Cortex of kidney (tissue), 1 donor: ENCODE measurements around the gene ADAMTSL1.

ENCODE experiments used
- DNase-seq: peaks from one replicate; lab custom pipeline; 2025; lab: John Stamatoyannopoulos, UW

The ADAMTSL1 gene

GRCh38 chr9:18665947-18666346 lies 192.0 kb downstream of the ADAMTSL1 start:
- DNase-seq, result no peak

DNA sequence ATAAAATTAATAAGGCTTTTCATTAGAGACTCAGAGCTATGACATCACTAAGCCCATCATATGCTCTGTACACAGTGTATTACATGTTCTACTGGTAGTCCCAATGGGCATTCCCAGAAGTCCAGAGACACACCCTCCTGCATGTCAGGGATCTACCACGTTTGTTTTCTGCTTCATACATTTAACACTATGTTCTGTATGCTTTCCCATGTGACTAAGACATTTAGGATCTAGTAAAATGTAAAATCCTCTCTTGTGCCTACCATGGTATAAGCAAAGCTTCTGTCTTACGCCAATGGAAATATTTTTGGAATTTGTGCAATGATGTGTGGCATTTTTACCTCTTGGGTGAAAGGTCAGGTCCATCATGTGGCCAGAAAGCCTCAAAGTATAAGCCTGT lies 192.4 kb downstream of the ADAMTSL1 start:
- DNase-seq, result no peak

- DNase-seq, result no peak
Observed at GRCh38 chr9:18666986-18667772, 193.2 kb downstream of the ADAMTSL1 start.

DNA sequence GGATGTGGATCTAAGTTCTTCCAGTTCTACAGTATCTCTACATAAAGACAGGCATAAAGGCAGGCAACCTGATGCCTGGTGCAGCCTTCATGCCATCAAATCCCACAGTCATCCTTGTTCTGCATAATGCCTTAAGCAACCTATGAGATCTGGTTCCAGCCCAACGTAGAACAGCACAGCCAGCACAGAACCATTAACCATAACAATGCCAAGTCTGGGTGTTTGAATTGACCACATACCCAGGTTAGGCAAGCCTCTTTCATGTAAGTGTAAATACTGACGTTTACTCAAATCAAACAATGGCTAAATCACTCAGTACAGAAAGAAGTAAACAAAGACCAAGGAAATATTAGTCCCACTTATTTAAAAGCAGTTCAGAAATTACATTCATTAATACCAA lies 195.0 kb downstream of the ADAMTSL1 start:
- no peak for DNase-seq

- no peak for DNase-seq
Observed at GRCh38 chr9:18672706-18673105, 198.8 kb downstream of the ADAMTSL1 start.

DNA sequence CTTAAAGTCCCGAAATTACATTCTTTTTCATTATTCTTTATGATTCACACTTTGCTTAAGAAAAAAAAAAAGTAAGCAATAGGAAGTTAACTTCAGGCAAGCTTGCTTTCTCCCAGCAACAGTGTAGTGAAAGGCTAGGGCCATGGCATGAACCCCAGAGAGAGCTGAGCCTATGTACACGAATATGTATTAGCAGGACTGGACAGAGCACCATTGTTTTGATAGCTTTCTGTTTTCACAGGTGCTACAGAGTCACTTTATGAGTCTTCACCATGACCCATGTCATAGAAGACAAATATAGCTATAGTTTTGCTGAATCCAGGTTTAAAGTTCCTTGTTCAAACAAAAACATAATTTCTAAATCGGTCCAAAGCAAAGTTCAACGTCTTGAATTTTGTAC lies 199.2 kb downstream of the ADAMTSL1 start:
- DNase-seq, result no peak

DNA sequence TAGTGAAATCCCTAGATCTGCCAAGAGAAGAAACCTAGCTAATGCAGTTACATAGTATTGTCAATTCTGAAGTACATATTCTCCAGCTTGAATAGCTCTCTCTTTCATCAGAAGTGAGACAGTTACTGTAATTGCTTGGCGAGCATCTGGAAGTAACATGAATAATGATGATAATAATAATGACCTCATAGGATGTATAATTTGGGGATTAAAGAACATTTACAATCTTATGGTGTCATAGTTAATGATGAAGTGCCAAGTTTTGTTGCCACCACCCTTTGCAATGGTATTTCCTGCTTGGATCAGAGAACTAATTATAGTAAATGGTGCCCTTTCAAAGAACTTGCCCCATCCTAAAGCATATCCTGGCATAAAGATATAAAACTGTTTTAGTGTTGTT lies 201.4 kb downstream of the ADAMTSL1 start:
- no peak for DNase-seq

DNA sequence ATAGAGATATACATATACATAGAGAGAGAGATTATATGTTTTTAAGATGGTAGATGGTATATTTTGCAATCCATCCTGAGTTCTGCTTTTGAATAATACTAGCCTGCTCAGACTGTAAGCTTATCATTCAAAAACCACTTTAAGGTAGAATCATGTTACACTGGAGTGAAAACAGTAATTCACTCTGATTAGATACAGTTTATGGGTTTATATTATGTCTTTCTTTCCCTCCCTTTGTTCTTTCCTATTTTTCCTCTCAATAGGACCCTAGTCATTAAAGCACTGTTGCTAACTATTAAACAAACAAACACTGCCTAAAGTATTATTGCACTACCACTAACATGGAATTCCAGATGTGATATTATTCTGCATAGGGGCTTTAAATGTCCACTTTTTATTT lies 202.0 kb downstream of the ADAMTSL1 start:
- no peak for DNase-seq

DNA sequence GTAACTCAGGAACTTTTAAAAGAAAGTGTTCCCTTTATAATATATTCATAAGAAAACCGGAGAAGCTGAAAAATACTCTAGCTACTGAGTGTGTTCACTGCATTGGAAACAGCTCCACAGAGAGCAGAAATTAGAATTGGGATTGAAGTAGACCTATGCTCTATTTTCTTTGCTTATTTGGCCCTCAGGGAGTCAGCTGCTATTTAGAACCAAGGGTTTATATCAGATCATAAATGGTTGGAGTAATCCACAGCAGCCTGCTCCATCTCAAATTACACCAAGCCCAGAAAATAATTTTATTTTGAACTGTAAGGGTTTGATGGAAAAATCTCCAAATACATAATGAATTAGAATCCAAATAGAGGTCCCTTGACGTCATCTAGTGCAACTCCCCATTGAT lies 202.6 kb downstream of the ADAMTSL1 start:
- no peak for DNase-seq

DNA sequence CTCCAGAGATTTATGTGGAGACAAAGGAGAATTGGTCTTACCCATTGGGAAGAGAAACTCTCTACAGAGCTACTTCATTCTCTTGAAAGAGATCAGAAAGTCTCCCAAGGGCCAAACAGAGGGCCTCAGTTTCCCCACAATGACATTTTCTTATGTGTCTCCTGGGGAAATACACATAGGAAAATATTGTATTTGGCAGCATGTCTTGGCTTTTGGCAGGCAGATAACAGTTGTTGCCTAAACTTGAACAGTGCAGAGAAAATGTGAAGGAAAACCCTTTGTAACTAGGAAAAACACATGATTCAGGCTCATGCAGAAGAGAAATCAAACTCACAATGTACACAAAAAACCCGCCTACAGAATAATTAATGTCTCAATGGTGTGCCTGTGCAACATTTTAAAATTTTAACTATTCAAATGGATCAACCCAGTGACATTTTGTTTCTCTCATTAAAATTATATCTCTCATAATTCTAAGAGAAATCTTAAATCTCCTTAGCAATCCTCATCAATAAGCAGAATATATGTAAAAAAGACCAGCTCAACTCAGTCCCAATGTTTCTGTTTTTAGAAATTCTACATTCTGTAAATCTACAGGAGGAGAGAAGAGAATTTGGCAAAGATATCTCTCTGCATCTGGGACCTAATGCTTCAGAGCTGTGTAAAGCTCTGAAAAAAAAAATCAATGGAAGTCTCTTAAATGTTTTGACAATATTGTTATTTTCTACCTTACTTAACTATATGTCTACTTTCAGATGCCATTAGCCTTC lies 205.1 kb downstream of the ADAMTSL1 start:
- DNase-seq, result no peak

GRCh38 chr9:18682907-18683306 lies 209.0 kb downstream of the ADAMTSL1 start:
- no peak for DNase-seq

DNA sequence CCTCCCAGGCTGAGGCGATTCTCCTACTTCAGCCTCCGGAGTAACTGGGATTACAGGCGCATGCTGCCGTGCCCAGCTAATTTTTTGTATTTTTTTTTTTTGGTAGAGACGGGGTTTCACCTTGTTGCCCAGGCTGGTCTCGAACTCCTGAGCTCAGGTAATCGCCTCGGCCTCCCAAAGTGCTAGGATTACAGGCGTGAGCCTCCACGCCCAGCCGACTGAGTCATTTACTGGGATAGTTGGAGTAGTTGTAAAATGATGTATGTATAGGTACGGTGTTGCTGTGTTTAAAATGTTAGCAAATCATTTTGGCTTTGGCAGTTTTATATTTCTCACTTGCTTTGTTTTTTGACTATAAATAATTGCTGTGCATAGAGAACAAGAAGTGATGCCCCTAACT lies 209.4 kb downstream of the ADAMTSL1 start:
- DNase-seq, result no peak

DNA sequence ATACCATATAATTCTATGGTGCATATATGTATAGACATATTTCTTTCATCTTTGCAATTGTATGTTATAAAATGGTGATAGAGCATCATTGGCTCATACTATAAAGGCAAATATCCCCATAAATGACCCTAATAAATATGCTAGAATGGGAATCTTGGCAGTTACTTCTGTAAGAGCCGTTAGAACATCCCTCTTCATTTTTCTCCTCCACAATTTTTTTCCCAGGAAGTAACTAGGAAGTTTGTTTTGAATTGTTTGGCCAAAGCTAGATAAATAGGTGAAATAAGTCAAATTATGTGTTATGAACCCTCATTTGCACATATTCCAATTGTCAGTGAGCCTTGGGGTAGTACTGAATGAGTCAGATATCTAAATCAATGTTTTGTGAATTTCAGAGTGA lies 209.9 kb downstream of the ADAMTSL1 start:
- DNase-seq, result no peak

DNA sequence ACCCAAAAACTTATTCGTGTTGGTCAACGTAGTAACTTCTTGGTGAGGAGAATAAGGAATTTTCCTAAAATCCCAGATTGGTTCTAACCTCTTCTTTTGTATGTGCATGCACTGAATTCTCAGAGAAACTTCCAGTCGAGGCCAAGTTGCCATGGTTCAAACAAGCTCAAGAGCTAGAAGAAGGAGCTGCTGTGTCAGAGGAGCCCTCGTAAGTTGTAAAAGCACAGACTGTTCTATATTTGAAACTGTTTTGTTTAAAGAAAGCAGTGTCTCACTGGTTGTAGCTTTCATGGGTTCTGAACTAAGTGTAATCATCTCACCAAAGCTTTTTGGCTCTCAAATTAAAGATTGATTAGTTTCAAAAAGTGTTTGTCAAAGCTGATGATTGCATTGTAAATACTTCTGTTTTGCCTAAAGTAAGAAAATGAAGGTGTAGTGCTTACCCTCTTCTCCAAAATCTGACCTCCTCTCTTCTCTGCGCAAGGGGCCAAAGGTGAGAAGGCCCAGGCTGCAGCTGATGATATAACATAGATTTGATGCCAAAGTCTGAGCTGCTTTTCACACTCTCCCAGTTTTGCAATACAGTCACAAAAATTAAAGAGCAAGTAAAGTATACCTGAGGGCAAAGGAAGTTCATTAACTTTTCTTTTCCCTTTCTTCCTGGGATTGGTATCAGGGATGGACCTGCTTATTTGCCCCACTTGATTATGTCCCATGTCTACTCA lies 210.8 kb downstream of the ADAMTSL1 start:
- DNase-seq, result no peak

GRCh38 chr9:18688581-18689565 lies 214.9 kb downstream of the ADAMTSL1 start:
- no peak for DNase-seq

DNA sequence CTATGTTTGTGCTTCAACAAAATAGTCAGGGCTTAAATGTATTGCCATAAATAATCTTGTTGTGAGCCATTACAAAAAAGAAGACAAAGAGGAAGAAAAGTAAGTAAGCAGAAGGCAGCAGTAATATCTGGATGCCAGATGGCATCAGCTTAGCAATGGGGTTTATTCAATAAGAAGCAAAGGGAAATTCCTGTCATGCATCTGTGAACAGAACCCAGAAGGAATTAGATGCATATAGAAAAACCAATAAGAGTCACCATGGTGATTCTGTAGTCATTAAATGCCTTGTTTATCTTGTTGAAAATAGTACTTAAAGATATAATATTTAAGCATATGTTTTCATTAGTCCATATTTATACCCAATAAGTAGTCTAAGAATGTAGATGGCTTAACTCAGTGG lies 216.0 kb downstream of the ADAMTSL1 start:
- DNase-seq, result no peak

DNA sequence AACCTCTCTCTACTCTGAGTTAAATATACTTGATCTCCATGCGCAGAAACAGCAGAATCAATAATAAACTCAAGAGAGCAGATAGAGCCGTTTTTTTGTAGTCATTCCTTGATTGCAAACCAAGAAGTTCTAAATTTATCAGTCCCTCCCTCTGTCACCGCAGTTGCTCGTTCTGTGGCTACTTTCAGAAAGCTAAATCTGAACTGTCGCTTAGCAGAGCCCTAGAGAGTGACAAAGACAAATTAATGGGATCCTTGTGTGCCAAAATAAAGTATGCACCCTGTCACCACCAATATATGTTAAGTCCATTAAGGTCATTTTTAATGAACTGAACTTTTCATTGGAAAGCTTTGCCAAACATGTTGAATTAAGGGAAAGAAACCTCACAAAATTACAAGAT lies 218.3 kb downstream of the ADAMTSL1 start:
- no peak for DNase-seq

DNA sequence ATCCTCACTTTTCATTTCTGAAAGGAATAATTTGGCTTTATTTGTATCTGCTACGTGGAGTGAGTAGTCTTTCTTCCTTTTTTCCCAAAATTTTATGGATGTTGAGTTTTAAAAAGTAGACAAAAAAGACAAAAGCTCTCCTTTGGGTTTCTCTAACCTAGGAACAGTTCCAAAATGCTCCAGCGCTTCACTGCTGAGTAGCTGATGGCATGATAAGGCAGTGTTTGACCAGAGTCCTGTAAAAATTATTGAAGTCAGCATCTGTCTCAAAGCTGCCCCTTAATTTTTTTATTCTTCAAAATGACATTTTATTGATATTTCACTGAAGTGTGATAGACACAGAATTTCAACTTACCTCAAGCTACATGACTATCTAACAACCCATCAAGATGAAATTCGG lies 219.0 kb downstream of the ADAMTSL1 start:
- DNase-seq, result no peak

DNA sequence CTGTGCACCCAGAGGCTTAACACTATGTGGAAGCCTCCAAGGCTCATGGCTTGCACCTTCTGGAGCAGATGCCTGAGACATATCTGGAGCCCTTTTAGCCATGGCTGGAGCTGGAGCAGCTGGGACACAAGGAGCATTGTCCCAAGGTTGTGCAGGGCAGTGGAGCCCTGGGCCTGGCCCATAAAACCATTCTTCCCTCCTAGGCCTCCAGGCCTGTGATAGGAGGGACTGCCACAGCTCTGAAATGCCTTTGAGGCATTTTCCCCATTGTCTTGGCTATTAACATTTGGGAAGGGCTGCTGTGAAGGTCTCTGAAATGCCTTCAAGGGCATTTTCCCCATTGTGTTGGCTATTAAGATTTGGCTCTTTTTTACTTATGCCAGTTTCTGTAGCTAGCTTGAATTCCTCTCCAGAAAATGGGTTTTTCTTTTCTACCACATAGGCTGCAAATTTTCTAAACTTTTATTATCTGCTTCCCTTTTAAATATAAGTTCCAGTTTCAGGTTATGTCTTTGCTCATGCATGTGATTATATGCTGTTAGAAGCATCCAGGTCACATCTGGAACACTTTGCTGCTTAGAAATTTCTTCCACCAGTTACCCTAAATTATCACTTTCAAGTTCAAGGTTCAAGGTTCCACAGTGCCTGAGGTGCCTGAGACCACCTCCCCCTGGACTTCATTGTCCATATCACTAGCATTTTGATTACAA lies 221.2 kb downstream of the ADAMTSL1 start:
- no peak for DNase-seq

DNA sequence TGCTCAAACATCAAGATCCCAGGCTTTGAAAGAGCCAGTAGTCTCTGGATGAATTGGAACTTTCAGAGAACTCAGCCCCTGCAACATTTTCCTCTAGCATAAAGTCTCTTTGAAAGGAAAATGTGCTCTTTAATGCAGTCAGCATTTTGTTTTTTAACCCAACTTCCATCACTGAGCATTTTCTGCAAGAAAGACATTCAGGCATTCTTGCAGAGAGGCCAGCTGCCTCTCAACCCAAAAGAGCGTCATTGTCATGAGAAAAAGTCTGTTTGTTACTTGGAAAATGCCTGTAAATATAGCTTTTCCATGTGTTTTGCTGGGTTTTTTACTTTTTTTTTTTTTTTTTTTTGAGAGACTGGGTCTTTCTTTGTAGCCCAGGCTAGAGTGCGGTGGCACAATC lies 225.0 kb downstream of the ADAMTSL1 start:
- DNase-seq, result no peak

DNA sequence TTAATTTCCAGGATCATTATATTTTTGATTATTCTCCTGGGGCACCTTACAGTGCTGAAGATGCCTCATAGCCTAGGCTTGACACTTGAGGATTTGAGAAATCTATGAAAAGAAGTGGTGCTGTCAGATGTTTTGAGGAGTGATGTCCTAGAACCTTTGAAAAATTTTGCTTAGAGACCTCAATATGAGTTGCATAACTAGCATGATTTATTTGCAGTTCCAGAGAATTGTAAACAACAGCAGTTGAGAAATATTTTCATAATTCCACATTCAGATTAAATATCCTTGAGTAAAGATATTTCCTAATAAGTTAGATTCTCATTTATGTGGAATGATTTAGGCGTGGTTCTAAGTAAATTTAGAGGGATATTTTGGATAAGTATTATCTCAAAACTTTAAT lies 225.8 kb downstream of the ADAMTSL1 start:
- DNase-seq, result no peak
